HepG2 (cell line): Measurements from ENCODE around the gene CTDP1. TPM values are rescaled to one million over a fixed set of nuclear protein-coding genes. Genes with fewer than 3 reads are reported as not detected.

Source experiments
- ATAC-seq: fragments of 200-7000 bp; cut with Tn5 transposase; 3 replicates; pipeline ENCODE4 v1.9.1; 2020; ENCODE audit warnings: mild to moderate bottlenecking, moderate library complexity
- BruUV-seq: library from RNA; stranded (reverse); fragments of 400-500 nt; replicated peaks from 2 replicates; lab custom pipeline; 2021; lab: Mats Ljungman, UMichigan
- CTCF ChIA-PET: fragments of 300-600 bp; formaldehyde crosslinking; extraction: SDS; loops from one replicate; lab custom pipeline; 2021; ENCODE audit warnings: low total read pairs, inconsistent platforms, low intra/inter-chr PET ratio; lab: Yijun Ruan, JAX
- POLR2A ChIA-PET: fragments of 350-600 bp; sonication (Branson Sonifier 250); formaldehyde crosslinking; loops from one replicate; lab custom pipeline; 2020; ENCODE audit warnings: antibody characterized with exemption, inconsistent platforms; lab: Yijun Ruan, JAX
- DNase-seq: peaks from one replicate; pipeline ENCODE4 v3.0.0-alpha.2; 2015; ENCODE audit warnings: low spot score
- FAIRE-seq: peaks from 3 replicates; lab custom pipeline; 2011; peaks lifted over from hg19 to GRCh38; lab: Jason Lieb, UNC
- H2AFZ ChIP-seq: one replicate; pipeline ENCODE4 v1.6.1; 2011; ENCODE audit warnings: low read length, inconsistent platforms
- H3K27ac ChIP-seq: fragments of 300-600 bp; 3 replicates; pipeline ENCODE4 v1.8.0; 2011; ENCODE audit warnings: mixed run types, mild to moderate bottlenecking, mixed read lengths, low read length, inconsistent platforms; ENCODE audit not compliant: insufficient read depth; ENCODE audit errors: extremely low read length
- H3K27me3 ChIP-seq, 2 experiments: fragments of 200-600 bp in 1 of 2; 2 replicates in 1 of 2; 3 replicates in 1 of 2; pipeline versions ENCODE4 v1.6.0 to v1.8.0; 2011; ENCODE audit warnings: low read length in 2 of 2, mild to moderate bottlenecking in 2 of 2, moderate library complexity in 2 of 2, inconsistent platforms in 1 of 2; ENCODE audit not compliant: insufficient read depth in 2 of 2, control insufficient read depth in 1 of 2
- H3K36me3 ChIP-seq, 2 experiments: fragments of 200-600 bp in 1 of 2; replicated peaks in 1 of 2; 2 replicates in 1 of 2; 3 replicates in 1 of 2; pipeline versions ENCODE4 v1.5.1 to v1.8.0; 2011; ENCODE audit warnings: low read length in 2 of 2, inconsistent platforms in 1 of 2; ENCODE audit not compliant: insufficient read depth in 2 of 2, control insufficient read depth in 1 of 2
- H3K4me1 ChIP-seq: 2 replicates; pipeline ENCODE4 v1.5.1; 2012; ENCODE audit warnings: low read length, inconsistent platforms; ENCODE audit not compliant: insufficient read depth
- H3K4me2 ChIP-seq: 2 replicates; pipeline ENCODE4 v1.6.0; 2011; ENCODE audit warnings: low read depth, low read length, inconsistent platforms
- H3K4me3 ChIP-seq, 3 experiments: fragments of 200-600 bp in 1 of 3; sonication (generic), shearing (Covaris generic) in 1 of 3; replicated peaks in 1 of 3; 2 replicates each; pipeline ENCODE4 v1.5.1; 2011 to 2016; ENCODE audit warnings: low read length in 3 of 3, inconsistent platforms in 2 of 3, low read depth in 2 of 3, mild to moderate bottlenecking in 2 of 3, control low read depth in 1 of 3, mixed read lengths in 1 of 3; ENCODE audit not compliant: insufficient read depth in 1 of 3
- H3K79me2 ChIP-seq: one replicate; pipeline ENCODE4 v1.6.1; 2011; ENCODE audit warnings: low read length, inconsistent platforms; ENCODE audit not compliant: insufficient read depth
- H3K9ac ChIP-seq: 2 replicates; pipeline ENCODE4 v1.6.0; 2011; ENCODE audit warnings: mild to moderate bottlenecking, low read depth, low read length, inconsistent platforms; ENCODE audit not compliant: insufficient read depth
- H3K9me3 ChIP-seq: 2 replicates; pipeline ENCODE4 v1.5.1; 2012; ENCODE audit warnings: mild to moderate bottlenecking, low read length
- H4K20me1 ChIP-seq: 2 replicates; pipeline ENCODE4 v1.6.0; 2011; ENCODE audit warnings: inconsistent platforms, mild to moderate bottlenecking, low read length, moderate library complexity; ENCODE audit not compliant: insufficient read depth
- DNMT1 ChIP-seq: sonication (generic); formaldehyde crosslinking; IDR thresholded peaks from 2 replicates; pipeline ENCODE4 v1.5.1; 2020; ENCODE audit warnings: mild to moderate bottlenecking, missing genetic modification reagents
- GTF2F1 ChIP-seq: fragments of 150-350 bp; IDR thresholded peaks from 2 replicates; pipeline ENCODE4 v1.6.1; 2014; ENCODE audit warnings: low read length
- KDM4B ChIP-seq: sonication (generic); formaldehyde crosslinking; IDR thresholded peaks from 2 replicates; pipeline ENCODE4 v1.4.0; 2020; ENCODE audit warnings: missing genetic modification reagents
- RARA ChIP-seq: IDR thresholded peaks from 2 replicates; pipeline ENCODE4 v1.6.1; 2016; ENCODE audit warnings: missing genetic modification reagents, missing compliant biosample characterization
- SRSF4 ChIP-seq: fragments of 200-400 bp; formaldehyde crosslinking; IDR thresholded peaks from one replicate; pipeline ENCODE4 v1.6.1; 2018; ENCODE audit warnings: mild to moderate bottlenecking, low read depth, low read length, moderate library complexity; ENCODE audit not compliant: poor library complexity, severe bottlenecking
- ZBTB8A ChIP-seq: sonication (generic); formaldehyde crosslinking; IDR thresholded peaks from 2 replicates; pipeline ENCODE4 v1.4.0; 2020; ENCODE audit warnings: mild to moderate bottlenecking, low read depth, missing genetic modification reagents, borderline replicate concordance
- ZHX2 ChIP-seq, 2 experiments: sonication (generic) in 1 of 2; formaldehyde crosslinking in 1 of 2; IDR thresholded peaks; 2 replicates each; pipeline versions ENCODE4 v1.6.1 to v1.9.0; 2014 to 2022; ENCODE audit warnings: antibody characterized with exemption in 1 of 2, borderline replicate concordance in 1 of 2, inconsistent platforms in 1 of 2, low read depth in 1 of 2, missing genetic modification reagents in 1 of 2
- ZKSCAN1 ChIP-seq: fragments of 150-350 bp; IDR thresholded peaks from 2 replicates; pipeline ENCODE4 v1.6.1; 2014; ENCODE audit warnings: low read length
- ZNF160 ChIP-seq: sonication (generic); formaldehyde crosslinking; IDR thresholded peaks from 2 replicates; pipeline ENCODE4 v1.8.0; 2022; ENCODE audit warnings: mild to moderate bottlenecking, inconsistent platforms, missing genetic modification reagents
- ZNF501 ChIP-seq: sonication (generic); formaldehyde crosslinking; IDR thresholded peaks from 2 replicates; pipeline ENCODE4 v1.5.1; 2020; ENCODE audit warnings: mild to moderate bottlenecking, moderate library complexity, missing genetic modification reagents
- ZNF660 ChIP-seq: sonication (generic); formaldehyde crosslinking; IDR thresholded peaks from 2 replicates; pipeline ENCODE4 v1.5.1; 2020; ENCODE audit warnings: mild to moderate bottlenecking, low read depth, missing genetic modification reagents, borderline replicate concordance
- ZNF878 ChIP-seq: sonication (generic); formaldehyde crosslinking; IDR thresholded peaks from 2 replicates; pipeline ENCODE4 v1.8.1; 2023; ENCODE audit warnings: mild to moderate bottlenecking, missing genetic modification reagents, moderate library complexity
- WGBS: methylation state at CpG from one replicate; pipeline ENCODE4 v1.1.6; 2017; ENCODE audit warnings: low lambda C conversion rate; 5-methylcytosine and 5-hydroxymethylcytosine counted together
- in situ Hi-C: cut with HindIII; loops from 2 replicates; pipeline ENCODE4 v1.10.0; 2017; ENCODE audit warnings: low pct_unique_long_range_greater_than_20kb; ENCODE audit not compliant: extremely low pct_ligation_motif_present
- intact Hi-C: fragments of 100-400 bp; cut with micrococcal nuclease; formaldehyde crosslinking; loops from one replicate; pipeline ENCODE4 v1.10.0; 2022; ENCODE audit not compliant: unreplicated experiment
- polyA plus RNA-seq, 8 experiments: library from polyadenylated mRNA; depleted of rRNA in 3 of 8; stranded (reverse) in 7 of 8; unstranded in 1 of 8; fragments of >200 nt; fragmentation: Illumina TruSeq in 4 of 8; extraction: Trizol in 4 of 8; gene quantifications; 2 replicates each; pipeline versions ENCODE4 v1.2.1 to v1.2.3, GENCODE V29; 2011 to 2016; ENCODE audit warnings: low read depth in 4 of 8, missing spikeins in 1 of 8, mixed read lengths in 1 of 8; ENCODE audit not compliant: insufficient read depth in 1 of 8
- total RNA-seq, 5 experiments: library from RNA; depleted of rRNA; stranded (reverse); fragments of >200 nt; fragmentation: Illumina TruSeq; extraction: Trizol; gene quantifications; 2 replicates each; pipeline ENCODE4 v1.2.3, GENCODE V29; 2016; ENCODE audit warnings: low read depth in 1 of 5
- TF ChIP-seq, protein P1 (sequence below): sonication (generic); formaldehyde crosslinking; IDR thresholded peaks from 2 replicates; pipeline ENCODE4 v1.4.0; 2020; ENCODE audit warnings: missing genetic modification reagents

The CTDP1 gene
- total and polyA plus RNA-seq, 2 of the 13 experiments (the other 11 are each of a cell fraction or from before 2014, with no cell fraction given), result 6.9 to 11.0 TPM

DNA sequence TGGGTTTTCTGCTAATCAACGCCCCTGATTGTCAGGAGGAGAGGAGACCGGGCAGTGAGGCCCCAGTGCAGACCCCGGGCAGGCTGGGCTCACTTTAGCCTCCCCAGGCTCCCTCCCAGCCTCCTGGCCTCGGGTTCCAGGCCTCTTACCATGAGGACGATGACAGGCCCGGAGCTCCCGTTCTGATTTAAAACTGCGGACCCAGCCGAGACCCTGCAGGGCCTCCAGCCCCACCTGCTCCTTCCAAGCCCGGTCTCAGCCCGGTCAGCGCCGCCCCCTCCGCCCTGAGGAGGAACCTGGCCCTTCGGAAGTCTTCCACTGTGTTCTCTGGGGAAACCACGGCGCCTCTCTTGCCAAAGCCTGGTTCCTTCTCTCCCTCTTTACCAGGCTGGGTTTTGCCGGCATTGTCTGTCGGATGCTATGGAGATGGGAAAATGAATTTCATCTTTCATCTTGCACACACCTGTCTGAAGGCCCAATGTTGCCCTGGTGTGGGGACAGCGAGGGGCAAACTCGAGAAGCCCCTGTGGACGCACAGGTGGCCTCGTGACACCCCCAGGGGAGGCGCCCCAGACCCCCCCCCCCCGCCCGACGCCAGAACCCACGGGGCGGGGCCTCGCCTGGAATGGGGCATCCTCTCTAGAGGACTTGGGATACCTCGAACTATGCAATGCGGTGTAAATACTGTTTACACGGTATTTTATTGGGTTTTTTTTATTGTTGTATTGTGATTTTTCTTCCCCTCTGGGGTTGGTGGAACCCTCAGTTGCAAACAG is 37.7 kb upstream of the CTDP1 start:
- Histone ChIP-seq H3K9me3 (no peaks in the 10 kb centered on the region), H3K27ac (no peak overlapping the region), H3K4me2 (no peak overlapping the region), H3K27me3 (peaks cover 2 to 40% of the 10 kb centered on the region in 2 experiments; a peak in 4 of 5 replicates), H2AFZ (no peak overlapping the region), H3K9ac (no peak overlapping the region), H4K20me1 (no peaks in the 10 kb centered on the region), H3K4me3 (no peak overlapping the region), H3K4me1 (no peaks in the 10 kb centered on the region), H3K79me2 (no peaks in the 10 kb centered on the region), H3K36me3 (no peaks in the 10 kb centered on the region)
- no peak for TF ChIP-seq ZNF660 (CRISPR knock-in tag)
- no peak for TF ChIP-seq RARA
- TF ChIP-seq, protein P1, sequence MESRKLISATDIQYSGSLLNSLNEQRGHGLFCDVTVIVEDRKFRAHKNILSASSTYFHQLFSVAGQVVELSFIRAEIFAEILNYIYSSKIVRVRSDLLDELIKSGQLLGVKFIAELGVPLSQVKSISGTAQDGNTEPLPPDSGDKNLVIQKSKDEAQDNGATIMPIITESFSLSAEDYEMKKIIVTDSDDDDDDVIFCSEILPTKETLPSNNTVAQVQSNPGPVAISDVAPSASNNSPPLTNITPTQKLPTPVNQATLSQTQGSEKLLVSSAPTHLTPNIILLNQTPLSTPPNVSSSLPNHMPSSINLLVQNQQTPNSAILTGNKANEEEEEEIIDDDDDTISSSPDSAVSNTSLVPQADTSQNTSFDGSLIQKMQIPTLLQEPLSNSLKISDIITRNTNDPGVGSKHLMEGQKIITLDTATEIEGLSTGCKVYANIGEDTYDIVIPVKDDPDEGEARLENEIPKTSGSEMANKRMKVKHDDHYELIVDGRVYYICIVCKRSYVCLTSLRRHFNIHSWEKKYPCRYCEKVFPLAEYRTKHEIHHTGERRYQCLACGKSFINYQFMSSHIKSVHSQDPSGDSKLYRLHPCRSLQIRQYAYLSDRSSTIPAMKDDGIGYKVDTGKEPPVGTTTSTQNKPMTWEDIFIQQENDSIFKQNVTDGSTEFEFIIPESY, result no peak
- TF ChIP-seq SRSF4, result no peak
- no peak for TF ChIP-seq KDM4B (CRISPR knock-in tag)
- no peak for TF ChIP-seq ZKSCAN1
- TF ChIP-seq ZHX2 (IDR thresholded peaks at IDR 0.05; ENCODE audit: low read depth), result no peak
- no peak for TF ChIP-seq ZHX2 (CRISPR knock-in tag; IDR thresholded peaks at IDR 0.05; ENCODE audit: borderline replicate concordance)
- no peak for TF ChIP-seq ZNF501 (CRISPR knock-in tag)
- no peak for TF ChIP-seq ZNF878 (CRISPR knock-in tag)
- no peak for TF ChIP-seq DNMT1 (CRISPR knock-in tag)
- TF ChIP-seq GTF2F1, result no peak
- no peak for TF ChIP-seq ZBTB8A (CRISPR knock-in tag)
- TF ChIP-seq ZNF160 (CRISPR knock-in tag), result no peak
- POLR2A ChIA-PET, result no interaction called here
- BruUV-seq, result no TSS peak
- WGBS, result 30% methylated on average over 16 of the region's 33 CpGs
- no peak for ATAC-seq
- no peak for DNase-seq
- in situ Hi-C loops, result loop anchor here (5.0 kb wide), 1 partner anchor 265 kb away; no protein-coding TSS in a partner anchor
- FAIRE-seq, result no peak
- CTCF ChIA-PET, result interaction anchor here (3.3 kb wide), 1 partner anchor 261 kb away, joined by 18 read pairs; no protein-coding TSS in a partner anchor
- intact Hi-C loops, result loop anchor here (10.0 kb wide), 1 partner anchor 287 kb away; no protein-coding TSS in a partner anchor
